GM19452 (cell line): ENCODE data around the gene KLF13.

Experiments used
- ATAC-seq: cut with Tn5 transposase; IDR thresholded peaks from one replicate; pipeline ENCODE4 v1.9.1; 2021; ENCODE audit not compliant: unreplicated experiment

Gene KLF13

DNA sequence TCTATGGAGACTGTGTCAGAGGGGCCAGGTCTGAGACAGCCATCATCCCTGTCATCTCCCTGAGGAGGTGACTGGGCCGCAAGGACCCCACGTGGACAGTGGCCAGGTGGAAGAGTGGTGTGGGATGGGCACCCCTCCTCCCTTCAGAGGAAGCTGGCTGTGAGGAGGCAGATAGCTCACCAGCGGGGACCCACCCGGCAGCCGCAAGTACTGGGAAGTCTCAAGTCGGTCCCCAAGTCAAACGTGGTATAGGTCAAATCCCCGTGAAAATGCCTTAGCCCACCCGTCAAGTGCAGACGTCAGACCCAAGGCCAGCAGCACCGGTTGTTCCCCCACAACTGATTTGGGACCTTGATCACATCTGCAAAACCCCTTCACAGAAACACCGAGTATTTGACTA, 12.3 kb upstream of the KLF13 start:
- ATAC-seq, result no peak

DNA sequence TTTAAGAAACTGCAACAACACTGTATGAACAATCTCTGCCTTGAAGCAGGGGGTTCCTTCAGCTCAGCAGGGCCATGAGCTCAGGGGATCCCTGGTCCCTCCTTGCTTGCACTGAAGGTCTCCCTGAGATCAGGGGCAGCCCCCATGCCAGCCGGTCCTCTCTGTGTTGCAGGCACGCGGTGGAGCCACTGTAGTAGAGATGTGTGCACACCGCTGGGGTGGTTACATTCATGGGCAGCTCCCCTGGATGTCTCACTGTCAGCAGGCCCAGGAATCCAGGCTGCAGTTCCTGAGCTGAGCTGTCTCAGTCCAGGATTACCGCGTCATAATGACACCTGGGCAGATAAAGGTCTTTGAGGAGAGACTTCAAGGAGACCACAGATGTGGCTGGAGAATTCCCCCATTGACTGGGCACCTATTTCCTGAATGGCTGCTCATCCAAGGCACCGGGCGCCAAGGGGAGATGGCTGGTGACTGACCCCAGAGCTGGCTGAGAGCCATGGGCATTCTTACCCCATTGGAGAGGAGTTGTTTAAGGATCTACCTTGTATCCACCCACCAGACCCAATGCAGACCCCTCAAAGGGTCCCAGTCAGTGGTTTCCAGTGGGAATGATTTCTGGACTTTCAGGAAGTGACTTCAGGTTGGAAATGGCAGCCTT, 10.4 kb upstream of the KLF13 start:
- ATAC-seq, result no peak

DNA sequence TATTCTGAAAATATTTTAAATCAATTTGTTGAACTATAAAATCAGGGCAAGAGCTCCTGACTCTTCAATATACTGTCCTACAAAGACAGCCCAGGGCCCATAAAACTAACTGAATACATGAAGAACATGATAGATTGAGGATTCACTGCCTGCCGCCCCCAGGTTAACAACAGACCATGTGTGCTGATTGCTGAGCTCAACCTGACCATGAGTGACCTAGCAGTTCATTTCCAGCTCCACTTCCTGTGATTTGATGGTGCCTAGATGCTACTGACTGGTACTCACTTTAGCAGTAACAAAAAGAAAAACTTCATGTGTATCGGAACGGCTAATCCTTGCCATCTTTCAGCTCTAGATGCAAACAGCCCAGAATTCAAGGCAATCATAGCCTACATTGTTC, 9.6 kb upstream of the KLF13 start:
- no peak for ATAC-seq

DNA sequence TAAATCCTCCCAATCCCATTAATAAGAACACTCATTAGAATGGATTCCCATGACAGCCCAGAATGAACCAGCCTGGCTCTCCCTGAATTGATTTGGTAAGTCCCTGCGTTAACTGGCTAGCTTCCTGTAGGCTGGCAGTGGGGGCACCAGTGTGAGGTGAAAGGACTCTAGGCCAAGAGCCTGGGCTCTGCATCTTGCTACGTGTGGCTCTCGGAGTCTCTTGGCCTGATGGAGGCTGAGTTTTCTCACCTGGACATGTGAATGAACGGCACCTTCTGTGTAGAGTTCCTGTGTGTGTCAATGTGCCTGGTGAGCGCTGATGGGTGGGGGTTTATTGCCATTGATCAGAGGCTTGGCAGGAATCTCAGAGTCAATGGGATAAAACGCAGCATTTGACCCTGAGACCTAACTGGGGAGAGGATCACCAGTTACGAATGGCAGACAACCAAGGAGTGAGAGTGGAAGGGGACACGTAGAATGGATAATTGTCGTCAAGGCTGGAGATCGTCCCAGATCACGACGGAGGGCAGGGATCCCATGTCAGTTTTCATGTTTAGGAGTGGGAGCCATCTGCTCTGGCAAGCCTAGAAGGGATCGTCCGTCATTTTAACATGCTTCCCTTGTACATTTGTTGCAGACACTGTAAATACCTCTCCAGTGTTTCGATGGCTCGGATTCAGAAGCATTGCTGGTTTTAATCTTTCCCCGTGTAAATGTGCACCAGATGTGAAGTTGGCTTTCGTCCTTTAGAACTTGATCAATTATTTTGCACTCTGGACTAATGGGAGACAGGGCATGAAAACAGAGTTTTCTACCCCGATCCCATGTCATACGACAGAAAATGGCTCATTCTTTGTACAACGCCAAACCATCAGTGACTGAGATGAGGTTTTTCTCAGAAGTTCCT, 9.0 kb upstream of the KLF13 start:
- ATAC-seq, result no peak

DNA sequence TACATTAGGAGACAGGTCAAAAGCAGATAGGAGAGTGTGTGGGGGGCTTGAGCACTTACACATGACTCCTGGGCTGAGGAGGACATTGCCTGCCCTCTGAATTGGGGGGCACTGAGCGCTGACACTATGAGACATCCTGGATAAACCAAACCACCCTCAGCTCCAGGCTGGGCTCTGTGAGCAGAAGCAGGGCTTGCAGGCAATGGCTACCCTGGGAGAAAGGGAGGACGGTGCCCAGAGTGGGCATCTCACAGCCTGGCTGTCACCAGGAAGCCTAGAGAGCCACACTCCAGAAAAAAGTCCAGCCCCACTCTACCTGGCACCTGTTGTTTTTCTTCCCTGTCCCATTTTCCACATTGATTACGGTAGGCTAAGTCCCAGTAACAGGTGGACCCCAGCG, 8.2 kb upstream of the KLF13 start:
- no peak for ATAC-seq

DNA sequence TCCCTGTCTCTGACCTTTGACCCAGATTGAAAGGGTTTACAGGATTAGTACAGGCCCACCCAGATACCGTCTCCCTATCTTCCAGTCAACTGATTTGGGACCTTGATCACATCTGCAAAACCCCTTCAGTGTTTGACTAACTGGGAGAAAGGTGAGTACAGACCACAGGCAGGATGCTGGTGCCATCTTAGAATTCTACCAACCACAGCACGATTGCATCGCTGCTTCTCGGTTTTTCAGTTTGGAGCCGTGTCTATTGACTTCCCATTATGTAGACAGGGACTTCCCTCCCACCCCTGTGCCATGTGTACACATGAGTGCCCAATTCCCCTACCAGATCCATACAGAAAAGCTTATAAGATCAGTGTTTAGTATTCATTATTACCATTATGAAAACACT, 6.6 kb upstream of the KLF13 start:
- no peak for ATAC-seq

DNA sequence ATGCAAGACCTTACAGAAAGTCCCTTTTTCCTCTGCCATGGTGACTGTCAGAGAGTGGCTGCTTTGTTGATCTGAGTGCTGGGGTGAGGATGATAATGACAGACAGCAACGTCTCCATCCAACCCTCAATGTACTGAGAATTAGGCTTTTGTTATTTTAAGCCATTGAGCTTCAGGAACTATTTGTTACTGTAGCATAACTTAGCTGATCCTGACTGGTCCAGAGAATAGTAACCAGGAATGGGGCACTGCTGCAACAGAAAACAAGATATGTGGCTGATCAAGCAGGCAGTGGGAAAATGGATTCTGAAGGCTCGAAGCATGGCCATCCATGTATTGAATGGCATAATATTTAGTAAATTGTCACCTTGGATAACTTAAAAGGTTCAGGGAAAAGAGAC, 5.2 kb upstream of the KLF13 start:
- no peak for ATAC-seq

DNA sequence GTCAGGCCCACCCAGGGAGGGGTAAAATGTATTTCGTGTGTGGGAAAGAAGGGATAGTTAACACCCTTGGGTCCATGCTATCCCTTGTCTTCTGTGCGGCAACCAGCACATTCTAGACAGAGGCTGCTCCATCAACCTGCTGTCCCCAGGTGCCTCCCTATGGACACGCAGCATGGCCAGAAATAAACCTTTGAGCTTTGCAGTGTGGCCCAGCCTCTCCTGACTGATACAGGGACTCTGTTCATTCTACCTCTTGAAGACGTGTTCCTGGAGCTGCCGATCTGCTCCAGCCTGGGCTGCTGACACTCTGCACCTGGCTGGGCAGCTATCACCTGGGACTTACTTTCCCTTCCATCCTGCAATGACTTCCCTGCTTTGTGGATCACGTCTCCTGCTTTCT, 4.1 kb upstream of the KLF13 start:
- ATAC-seq, result no peak

DNA sequence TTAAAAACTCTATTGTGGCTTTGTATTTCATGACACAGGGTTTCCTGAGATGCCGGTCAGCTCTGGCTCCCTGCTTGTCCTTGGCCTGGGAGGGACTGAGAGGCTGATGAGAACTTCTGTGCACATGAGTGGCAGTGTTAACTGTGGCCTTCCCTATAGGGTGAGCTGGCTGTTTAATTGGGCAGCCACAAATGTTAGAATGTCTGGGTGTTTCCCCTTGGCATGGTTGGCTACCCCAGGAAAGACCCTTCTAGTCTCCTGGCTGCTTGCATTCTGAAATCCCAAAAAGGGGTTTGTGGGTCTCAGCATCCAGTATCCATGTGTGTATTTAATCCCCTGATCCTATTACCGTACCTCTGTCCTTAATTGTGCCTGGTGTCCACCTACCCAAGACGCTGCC, 3.0 kb upstream of the KLF13 start:
- ATAC-seq, result no peak

DNA sequence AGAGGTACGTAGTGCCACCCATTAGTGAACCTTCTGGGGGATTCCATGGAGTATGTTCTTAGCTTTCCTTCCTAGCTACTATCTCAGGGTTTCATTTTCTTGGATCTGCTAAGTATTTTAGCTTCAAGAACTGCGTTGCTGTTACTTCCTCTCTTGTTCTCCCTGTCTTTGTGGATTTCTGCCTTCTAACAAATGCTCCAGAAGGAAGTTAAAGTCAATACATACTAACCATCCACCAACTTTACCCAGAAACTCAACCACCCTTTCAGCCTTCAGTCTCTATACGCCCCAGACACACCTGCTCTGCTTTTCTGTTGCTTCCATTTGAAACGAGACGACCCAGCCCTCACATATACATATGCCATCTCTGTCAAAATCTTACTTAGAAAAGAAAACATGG, 2.4 kb upstream of the KLF13 start:
- ATAC-seq, result no peak

DNA sequence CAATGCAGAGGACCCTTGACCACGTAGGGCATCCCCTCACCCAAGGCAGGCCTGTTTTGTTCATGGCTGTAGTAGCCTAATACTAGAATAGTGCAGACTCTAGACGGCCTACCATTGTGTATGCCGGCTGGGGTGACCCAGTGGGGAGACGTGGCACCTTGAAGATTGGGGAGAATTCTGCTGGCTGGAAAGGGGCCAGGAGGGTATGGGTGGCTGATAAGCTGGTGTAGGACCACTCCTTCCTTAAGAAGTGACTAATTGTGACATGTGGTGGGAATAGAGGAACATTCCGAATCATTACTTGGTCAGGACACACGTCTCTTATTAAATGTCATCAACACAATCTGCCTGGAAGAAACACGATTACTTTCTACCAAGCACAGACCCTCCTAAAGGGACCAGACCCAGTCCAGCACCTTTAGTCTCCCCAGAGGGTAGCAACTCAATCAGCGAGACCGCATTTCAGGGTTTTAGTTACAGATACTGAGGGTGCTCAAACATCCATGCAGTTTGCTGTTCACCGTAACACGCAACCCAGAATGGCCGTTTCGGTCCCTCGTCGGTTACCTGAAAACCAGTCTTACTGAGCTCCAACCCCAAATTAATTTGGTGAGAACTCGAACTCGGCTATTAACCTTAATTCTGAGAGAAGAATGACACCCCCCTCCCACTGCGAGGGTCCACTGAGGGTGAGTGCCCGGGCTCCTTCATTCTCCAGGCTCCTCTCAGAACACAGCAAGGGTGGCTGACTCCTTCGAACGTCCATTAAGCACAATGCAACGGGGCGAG, 1.6 kb upstream of the KLF13 start:
- ATAC-seq, result no peak

DNA sequence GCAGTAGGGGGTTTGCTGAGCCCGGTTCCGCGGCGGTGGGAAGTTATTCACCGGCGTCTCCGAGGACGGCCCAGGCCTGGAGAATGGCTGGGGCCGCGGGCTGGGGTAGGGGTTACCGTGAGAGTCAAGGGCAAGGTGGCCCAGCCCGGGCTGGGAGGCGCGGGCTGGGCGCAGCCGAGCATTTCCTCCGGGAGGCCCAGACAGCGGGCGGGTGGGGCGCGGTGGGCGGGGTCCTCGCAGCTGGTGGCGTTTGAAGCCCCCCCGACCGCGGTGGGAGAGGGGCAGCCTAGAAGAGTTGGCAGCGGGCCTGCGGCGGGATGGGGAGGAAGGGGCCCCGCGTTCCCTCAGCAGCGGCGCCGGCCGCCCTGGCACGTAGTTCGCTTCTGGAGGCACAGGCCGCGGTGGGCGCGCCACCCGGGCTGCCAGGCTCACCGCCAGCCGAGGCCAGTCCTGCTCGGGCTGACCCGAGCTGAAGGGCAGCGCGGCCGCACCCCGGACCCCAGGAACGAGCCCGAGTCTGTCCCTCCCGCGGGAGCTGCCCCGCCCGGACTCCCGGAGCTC, 960 bp upstream of the KLF13 start:
- no peak for ATAC-seq

DNA sequence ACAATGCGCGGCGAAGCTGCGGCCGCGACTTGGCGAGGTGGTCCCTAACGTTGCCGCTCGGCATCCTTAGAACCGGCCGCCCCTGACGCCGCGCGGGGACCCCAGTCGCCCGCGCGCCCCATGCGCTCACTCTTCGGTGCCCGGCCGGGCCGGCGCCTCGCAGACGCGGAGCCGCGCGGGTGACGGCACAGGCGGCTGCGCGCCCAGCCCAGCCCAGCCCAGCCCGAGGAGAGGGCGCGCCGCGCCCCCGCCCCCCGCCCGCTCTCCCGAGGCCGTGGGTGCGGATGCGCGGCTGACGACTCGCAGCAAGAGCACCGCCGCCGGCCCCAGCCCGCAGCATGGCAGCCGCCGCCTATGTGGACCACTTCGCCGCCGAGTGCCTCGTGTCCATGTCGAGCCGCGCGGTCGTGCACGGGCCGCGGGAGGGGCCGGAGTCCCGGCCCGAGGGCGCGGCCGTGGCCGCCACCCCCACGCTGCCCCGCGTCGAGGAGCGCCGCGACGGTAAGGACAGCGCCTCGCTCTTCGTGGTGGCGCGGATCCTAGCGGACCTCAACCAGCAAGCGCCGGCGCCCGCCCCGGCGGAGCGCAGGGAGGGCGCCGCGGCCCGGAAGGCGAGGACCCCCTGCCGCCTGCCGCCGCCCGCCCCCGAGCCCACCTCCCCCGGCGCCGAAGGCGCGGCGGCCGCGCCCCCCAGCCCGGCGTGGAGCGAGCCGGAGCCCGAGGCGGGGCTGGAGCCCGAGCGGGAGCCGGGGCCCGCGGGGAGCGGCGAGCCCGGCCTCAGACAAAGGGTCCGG, 437 bp downstream of the KLF13 start:
- peak; percentile 25 for ATAC-seq

DNA sequence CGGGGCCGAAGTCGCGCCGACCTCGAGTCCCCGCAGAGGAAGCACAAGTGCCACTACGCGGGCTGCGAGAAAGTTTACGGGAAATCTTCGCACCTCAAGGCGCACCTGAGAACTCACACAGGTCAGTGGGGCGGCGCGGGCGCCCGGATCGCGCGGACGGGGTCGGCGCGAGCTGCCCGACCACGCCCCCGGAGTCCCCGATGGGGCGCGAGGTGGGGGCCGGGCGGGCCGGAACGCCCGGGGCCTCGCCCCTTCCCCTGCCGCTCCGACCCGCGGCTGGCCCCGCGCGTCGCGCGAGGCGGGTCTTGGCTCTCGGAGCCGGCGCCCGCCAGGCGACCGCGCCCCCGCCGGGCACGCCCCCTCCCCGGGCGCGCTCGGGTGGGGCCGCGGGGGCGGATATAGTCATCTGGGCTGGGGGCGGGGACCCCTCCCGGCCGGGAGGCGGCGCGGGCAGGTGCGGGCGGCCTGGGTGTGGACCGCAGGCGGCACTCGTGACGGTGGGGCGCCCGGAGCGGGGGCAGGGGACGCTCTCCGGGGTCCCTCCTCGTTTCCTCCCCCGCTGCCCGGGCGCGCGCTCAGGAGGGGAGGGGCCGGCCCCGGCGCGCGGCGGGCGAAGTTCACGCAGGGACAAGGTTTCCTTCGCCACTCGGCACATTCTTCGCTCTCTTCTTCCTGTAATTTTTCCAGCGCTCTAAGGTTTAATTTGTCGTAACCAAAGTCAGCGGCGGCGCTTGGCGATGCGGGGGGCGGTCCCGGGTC, 1.2 kb downstream of the KLF13 start:
- no peak for ATAC-seq

DNA sequence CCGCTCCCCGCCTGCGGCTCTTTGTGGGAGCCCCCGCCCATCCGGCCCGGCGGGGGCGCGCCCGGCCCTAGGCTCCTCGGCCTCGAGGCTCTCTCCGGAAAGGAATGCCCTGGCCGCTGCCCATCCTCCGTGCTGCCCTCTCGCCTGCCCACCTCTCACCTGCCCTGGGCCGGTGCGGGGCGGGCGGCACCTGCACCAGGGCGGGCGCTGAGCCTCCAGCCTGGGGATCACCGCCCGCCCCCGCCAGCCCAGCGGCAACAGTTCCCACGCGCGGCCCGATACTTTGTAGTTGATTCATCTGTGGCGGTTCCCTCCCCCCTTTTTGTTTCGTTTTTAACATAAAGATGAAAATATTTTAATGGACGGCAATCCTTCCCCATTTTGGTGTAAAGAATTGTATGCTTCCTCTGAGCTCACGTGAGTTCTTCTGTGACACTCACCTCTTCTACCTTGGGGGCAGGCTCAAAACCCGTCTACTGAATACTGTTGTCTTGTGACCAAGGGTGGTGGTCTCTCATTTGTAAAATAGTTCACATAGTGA, 1.9 kb downstream of the KLF13 start:
- ATAC-seq, result no peak

DNA sequence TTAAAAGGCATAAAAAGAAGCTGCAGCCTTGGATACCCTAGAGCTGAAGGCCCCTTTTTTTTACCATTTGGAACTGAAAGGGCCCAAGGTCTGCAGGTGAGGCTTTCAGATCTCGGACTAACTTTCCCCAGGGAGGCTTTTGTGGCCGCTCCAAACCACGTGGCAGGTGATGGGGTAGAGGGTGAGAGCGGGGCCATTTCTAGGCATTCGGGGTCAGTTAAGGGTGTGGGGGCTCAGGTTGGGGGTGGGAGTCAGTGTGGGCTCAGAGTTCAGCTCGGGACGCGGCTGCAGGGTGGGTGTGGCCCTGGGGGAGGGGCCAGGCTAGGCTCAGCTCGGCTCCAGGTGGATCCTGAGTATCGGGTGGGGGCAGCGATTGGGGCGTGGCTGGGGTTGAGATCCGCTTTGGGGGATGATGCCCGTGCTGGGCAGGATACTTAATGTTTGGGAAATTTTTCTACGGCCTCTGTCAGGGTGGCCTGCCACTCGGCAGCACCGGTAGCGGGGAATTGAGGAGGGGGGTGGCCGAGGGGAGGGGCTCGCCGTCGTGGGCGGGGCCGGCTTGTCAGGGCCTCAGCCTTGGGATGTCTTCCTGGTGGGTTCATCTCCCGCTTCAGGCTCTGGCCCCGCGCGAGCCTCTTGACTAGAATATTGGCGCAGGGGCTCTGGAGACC, 2.5 kb downstream of the KLF13 start:
- no peak for ATAC-seq

DNA sequence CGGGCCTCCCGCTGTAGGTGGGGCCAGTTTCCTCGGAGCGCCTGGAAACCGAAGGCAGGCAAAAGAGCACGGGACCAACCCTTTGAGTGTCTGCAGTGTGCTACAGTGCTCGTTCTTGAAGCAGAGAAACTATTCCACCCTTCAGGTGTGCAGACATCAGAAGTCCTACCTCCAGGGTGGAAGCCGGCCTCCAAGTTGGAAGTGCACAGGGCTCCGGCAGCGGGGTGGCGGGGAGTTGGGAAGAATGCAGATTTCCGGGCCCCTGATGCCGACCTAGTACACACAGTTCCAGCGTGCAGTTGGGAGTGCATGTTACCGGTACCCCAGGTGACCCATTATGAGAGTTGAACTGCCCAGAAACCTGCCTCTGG, 3.0 kb downstream of the KLF13 start:
- ATAC-seq, result no peak

DNA sequence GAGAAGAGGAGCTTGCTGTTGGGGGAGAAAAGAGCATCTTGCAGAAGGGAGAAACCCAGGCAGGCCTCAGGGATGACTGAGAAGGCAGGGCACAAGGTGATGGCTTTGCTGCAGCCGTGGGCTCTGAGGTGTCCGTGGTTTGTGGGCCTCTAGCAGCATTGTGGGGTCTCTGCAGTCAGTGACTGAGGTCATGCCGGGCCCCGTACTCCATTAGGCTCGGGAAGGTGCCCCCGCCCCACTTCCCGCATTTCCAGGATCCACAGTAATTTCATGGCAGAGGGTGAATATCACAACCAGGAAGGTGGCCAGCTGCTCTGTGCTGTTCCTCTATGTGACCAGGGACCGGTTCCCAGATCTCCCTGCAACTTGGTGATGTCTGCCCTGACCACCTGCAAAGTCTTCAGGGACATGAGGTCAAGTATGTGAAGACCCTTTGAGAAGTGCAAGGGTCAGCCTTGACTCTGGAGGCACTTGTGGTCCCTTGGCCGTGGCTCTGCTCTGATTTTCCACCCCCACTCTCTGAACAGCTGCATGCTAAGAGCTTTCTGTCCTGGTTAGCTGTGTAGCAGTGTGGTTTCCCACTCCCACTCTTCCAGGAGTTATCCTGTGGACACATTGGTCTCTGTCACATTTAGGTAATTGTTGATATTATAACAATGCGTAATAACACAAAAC, 3.6 kb downstream of the KLF13 start:
- ATAC-seq, result no peak

DNA sequence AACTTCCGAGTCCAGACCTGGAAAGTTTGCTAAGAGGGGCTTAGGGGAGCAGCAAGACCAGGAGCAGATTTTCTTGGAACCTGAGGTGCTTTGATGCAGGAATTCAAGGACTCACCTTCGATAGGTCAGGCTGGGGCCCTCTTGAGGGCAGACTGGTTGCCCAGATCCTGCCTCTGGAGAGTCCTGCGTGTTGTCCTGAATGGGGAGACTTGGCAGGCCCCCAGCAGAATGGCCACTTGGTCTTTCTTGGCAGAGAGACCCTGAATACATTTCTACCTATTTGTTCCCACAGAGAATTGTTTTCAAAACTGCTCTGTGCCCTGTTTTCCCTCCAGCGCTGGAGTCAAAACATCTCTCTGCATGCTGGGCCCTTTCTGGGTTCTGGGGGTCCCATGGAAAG, 4.2 kb downstream of the KLF13 start:
- ATAC-seq, result no peak
